NOMO-1 treated with DMSO at 0.1 percent for 48 hours (cell line): Measurements from ENCODE around the gene NPFFR1.

Experiments used
- DNase-seq: peaks from one replicate; lab custom pipeline; 2025; ENCODE audit not compliant: unreplicated experiment; lab: John Stamatoyannopoulos, UW

Gene NPFFR1

DNA sequence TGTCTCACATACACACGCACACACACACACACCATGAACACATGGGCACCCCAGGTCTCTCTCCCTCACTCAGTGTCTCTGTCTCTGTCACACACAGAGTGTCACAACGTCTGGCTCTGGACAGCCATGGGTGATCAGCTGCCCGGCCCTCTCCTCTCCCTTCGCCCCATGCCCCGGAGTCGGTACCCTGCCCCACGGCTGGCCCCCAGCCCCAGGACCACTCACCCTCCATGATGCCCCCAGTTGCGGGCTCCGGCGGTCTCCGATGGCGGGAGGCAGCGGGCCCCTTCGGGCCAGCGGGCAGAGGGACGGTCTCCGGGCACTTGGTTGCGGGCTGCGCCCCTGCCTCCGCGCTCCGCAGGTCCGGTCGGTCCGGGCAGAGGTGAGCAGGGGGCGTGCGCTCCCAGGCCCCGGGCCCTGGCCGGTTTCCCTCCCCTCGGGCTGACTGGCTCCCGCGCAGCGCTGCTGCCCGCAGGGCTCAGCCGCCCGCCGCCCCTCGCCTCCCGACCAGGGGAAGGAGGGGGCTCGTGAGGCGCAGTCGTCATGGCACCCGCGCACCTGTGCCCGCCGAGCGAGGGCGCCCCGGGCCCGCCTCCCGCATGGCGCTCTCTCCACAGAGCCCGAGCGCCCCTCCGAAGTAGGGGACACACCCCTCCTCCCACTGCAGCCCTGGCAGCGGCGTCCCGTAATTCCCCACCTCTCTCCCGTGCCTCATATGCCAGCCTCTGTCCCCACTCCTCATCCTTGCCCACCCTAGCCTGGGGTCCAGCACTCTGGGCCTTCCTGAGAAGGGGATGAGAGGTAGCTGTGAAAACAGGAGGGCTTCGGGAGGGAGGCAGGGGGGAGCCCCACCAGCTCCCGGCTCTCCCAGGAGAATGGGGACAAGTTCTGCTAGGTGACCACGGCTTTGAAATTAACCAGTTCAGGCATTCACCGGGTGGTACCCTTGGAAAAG is at the start of gene NPFFR1:
TSS of gene NPFFR1 (minus strand) at position 560 of the 955 bp plus-strand sequence. CDS start at position 232, 328 bp downstream.
- no peak for DNase-seq

- no peak for DNase-seq
These were observed 49.5 kb upstream of the NPFFR1 start for GRCh38 chr10:70333268-70333667.

- DNase-seq = peak; percentile 97
These were observed 47.9 kb upstream of the NPFFR1 start for GRCh38 chr10:70331486-70332268.

GRCh38 chr10:70331160-70331485 is 47.3 kb upstream of the NPFFR1 start:
- DNase-seq = no peak

- DNase-seq = no peak
These were observed 46.9 kb upstream of the NPFFR1 start for GRCh38 chr10:70330671-70331070.

DNA sequence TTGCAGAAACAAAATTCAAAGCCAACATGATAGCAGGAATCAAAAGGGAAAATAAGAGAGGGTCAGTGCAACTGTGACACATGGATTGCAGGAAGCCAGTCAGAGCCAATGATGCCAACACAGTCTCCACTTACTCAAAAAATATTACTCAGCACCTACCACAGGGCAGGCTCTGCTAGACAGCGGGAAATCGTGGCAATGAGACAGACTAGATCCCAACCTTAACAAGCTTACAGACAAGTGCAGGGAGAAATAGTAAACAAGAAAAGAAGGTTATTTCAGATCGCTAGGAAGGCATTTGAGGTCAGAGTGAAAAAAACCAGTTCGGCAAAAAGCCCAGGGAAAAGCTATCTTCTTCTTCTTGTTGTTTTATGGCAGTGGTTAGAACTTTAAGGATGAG is 45.2 kb upstream of the NPFFR1 start:
- DNase-seq = no peak

GRCh38 chr10:70328018-70328417 is 44.2 kb upstream of the NPFFR1 start:
- no peak for DNase-seq

GRCh38 chr10:70324951-70325781 is 41.4 kb upstream of the NPFFR1 start:
- DNase-seq = no peak

DNA sequence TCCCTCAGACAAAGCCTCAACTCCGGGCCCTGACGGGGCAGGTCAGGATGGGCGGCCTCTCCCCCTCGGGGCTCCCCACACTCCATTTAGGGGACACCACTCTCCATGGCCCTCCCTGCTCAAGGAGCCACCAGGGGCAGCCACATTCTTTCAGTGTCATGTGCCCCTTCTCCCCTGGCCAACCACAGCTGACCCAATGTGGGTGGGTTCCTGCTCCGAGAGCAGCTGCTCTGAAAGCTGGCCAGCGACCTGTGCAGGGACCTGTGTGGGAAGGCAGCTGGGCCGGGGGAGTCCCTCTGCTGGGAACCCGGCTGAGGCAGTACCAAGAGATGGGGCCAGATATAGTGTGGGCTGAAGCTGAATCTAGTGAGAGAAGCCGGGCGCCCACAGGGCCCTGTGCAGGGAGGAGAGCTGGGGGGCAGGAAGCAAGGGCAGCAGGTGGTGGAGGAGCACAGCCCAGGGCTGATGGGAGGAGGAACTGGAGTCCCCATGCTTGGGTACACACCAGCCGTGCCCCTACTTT is 40.6 kb upstream of the NPFFR1 start:
- DNase-seq = no peak

DNA sequence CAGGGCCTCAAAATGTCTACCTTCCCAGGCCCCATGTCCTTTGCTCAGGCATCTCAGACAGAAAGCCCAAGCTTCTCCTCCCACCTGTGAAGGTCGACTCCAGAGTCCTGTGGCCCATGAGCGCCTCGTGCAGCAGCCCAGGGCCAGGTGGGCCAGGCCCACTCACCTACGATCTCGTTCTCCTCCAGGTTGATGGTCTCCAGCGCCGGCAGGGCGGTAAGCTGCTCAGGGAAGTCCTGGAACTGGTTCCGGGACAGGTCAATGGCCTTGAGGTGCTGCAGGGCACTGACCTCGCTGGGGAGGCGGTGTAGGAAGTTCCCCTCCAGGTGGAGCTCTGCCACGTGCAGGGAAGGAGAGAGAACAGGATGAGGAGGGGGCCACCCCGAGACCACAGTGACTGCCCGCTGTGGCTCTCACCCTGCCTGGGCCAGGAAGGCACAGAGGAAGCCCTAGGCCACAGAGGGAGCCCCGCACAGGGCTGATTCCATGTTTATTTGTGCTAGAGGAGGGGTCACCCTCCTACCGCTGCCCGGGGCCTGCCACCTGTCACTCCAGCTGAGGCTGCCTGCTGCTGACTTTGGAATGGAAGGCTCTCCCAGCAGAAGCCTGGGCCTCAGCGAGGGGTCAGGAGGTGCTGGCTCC is 40.0 kb upstream of the NPFFR1 start:
- no peak for DNase-seq

DNA sequence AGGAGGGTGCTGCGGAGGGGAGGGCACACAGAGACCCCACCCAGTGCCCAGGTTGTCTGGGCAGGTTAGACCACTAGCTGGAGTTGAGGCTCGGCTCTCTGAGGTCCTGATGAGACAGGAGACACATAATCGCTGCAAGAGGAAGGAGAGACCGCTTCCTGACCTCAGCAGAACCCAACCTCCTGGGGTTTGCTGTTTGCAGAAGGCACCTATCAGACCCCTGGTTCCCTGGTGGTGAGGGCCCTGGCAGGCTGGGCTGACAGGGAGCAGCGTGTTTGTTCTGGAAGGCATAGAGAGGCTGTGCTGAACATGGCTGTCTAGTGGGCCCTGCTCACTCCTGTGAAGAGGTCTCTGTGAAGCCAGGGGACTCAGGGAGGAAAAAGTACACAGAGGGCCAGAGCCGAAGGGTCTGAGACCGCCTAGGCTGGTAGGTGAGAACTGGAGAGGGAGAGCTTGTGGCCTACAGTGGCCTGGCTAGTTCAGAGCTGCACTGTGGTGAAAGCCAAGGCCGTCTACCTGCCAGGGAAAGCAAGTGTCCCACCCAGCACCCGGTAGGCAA is 39.4 kb upstream of the NPFFR1 start:
- DNase-seq = no peak

DNA sequence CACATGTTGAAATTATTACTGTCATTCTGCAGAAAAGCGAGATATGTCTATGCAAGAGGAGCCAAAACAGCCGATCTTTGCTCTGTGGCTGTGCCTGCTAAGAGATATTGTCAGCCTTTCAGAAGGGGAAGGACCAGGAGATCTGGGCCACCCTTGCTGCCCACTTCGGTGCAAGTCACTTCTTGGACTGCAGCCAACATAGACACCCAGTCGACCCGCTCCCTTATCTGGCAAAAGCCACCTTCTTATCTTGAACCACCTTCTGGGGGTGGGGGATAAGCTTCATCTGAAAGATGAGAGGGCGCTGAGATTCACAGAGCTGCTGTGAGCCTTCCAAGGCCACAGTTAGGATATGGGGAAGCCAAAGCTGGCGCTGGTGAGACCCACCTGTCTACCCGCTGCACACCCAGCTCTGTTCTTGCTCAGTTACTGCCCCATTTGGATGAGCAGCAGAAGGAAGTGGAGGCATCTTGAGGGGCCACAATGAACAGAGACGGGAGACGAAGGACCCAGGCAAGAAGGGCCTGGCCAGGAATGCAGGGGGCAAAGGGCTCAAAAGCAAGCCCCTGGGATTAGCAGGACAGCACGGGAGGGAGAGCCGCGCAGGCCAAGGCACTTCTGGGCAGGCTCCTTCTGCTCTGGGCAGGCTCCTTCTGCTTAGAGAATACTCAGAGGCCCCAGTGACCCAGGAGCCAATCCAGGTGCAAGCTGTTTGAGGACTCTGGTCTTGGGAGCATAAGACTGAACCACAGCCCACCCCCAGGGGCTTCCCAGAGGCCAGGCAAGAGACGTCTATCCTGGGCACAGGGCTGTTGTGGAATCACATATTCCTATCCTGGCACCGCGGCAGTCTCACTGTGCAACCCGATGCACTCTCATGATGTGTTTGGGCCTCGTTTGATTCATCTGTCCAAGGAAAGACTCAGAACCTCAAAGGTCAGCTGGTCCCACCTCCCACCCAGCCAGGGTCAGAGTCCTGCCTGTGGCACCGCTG is 38.4 kb upstream of the NPFFR1 start:
- no peak for DNase-seq

DNA sequence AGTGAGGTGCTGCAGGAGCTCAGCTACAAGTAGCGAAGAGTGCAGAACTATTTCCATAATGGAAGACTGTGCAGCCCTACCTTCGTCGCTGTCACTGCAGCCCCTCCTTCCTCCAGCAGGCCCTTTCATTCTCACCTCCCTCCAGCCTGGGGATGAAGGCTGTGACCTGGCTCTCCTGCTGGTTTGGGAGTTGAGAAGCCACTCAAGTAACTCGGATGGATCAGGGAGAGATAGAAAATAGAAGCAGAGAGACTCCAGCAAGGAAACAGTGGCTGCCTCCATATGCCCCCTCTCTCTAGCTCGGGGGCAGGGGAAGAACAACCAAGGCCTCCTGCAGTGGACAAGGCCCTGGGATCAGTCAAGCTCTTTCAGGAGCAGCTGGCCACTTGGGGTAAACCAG is 37.4 kb upstream of the NPFFR1 start:
- DNase-seq = no peak

DNA sequence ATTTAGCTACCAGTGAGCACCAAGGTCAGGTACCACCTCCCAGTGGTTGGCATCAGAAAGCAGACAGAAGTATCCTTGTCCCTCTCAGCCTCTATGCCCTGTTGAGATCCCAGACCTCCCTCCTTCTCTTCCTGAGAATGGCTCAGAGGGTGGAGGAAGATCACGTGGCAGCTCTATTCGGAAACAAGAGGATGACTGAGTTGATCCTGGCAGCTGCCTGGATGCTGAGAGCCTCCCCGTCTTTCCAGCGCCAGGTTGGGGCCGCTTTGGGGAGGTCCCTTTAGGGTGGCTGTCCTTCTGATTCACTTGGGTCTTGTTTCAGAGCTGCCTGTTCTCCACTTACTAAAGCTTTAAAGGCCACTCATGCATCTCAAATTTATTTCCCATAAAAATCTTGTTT is 36.9 kb upstream of the NPFFR1 start:
- DNase-seq = no peak

GRCh38 chr10:70319824-70320223 is 36.0 kb upstream of the NPFFR1 start:
- DNase-seq = no peak

GRCh38 chr10:70319183-70319582 is 35.4 kb upstream of the NPFFR1 start:
- DNase-seq = no peak

DNA sequence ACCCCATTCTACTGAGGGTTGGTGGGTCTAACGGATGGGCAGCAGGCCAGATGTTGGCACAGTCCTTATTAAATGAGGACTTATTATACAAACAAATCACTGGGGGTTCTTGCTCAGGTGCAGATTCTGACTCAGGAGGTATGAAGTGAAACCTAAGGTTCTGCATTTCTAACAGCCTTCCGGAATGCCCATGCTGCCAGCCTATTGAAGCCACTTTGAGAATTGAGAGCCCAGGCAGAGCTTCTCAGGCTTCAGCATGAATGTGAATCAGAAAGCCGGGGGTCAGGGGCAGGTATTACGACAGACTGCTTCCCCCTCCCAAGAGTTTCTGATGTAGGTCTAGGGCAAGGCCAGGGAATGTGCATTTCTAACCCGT is 34.1 kb upstream of the NPFFR1 start:
- DNase-seq = no peak

DNA sequence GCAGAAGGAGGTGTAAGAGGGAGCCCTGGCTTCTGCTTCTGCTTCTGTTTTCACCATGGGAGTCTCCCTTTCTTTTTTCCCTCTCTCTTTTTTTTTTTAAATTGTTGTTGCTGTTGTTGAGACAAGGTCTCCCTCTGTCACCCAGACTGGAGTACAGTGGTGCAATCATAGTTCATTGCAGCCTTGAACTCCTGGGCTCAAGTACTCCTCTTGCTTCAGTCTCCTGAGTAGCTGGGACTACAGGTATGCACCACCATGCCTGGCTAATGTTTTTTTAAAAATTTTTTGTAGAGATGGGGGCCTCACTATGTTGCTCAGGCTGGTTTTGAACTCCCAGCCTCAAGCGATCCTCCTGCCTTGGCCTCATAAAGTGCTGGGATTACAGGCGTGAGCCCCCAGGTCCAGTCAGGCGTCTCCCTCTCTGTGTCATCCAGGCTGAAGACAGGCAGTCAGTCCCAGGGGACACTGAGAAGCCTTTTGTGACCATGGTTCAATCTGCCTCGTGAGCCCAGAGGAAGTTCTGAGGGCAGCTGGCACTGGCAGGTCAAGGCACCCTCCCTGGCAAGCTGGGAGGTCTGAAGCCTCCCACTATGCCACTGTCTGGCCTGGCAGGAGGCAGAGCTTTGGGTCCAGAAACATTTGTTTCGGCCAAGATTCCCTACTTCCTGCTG is 33.6 kb upstream of the NPFFR1 start:
- DNase-seq = no peak

- DNase-seq = no peak
These were observed 32.0 kb upstream of the NPFFR1 start for GRCh38 chr10:70315815-70316214.
